DOHH2 (cell line): ENCODE measurements around the gene SIGLEC15.

Source experiments
- H3F3A ChIP-seq: fragments of 200-600 bp; sonication (generic), shearing (Covaris generic); 2 replicates; pipeline ENCODE4 v1.6.0; 2016; ENCODE audit warnings: antibody characterized with exemption, mild to moderate bottlenecking; ENCODE audit not compliant: control insufficient read depth, insufficient read depth
- H3K27ac ChIP-seq: fragments of 200-600 bp; sonication (generic); 2 replicates; pipeline ENCODE4 v1.5.1; 2014; ENCODE audit warnings: low read depth, mild to moderate bottlenecking, low read length, moderate library complexity
- H3K27me3 ChIP-seq: fragments of 200-600 bp; sonication (generic); 2 replicates; pipeline ENCODE4 v1.6.1; 2014; ENCODE audit warnings: mild to moderate bottlenecking, low read length, mixed read lengths; ENCODE audit not compliant: control insufficient read depth
- H3K36me3 ChIP-seq: fragments of 200-600 bp; sonication (generic); 2 replicates; pipeline ENCODE4 v1.6.1; 2014; ENCODE audit warnings: mild to moderate bottlenecking, low read length, moderate library complexity, mixed read lengths; ENCODE audit not compliant: control insufficient read depth
- H3K4me1 ChIP-seq: fragments of 200-600 bp; sonication (generic); 2 replicates; pipeline ENCODE4 v1.6.1; 2014; ENCODE audit warnings: mild to moderate bottlenecking, low read length, mixed read lengths; ENCODE audit not compliant: control insufficient read depth
- H3K4me2 ChIP-seq: fragments of 200-600 bp; sonication (generic); 2 replicates; pipeline ENCODE4 v1.6.0; 2014; ENCODE audit warnings: mild to moderate bottlenecking, low read length, moderate library complexity
- H3K4me3 ChIP-seq: fragments of 200-600 bp; sonication (generic); 2 replicates; pipeline ENCODE4 v1.5.1; 2014; ENCODE audit warnings: mild to moderate bottlenecking, low read length, mixed read lengths
- H3K79me2 ChIP-seq: fragments of 200-600 bp; sonication (generic); 2 replicates; pipeline ENCODE4 v1.6.1; 2014; ENCODE audit warnings: mild to moderate bottlenecking, low read length, mixed read lengths; ENCODE audit not compliant: control insufficient read depth
- H3K9me2 ChIP-seq: fragments of 200-600 bp; sonication (generic); replicated peaks from 2 replicates; pipeline ENCODE4 v1.6.1; 2014; ENCODE audit warnings: mild to moderate bottlenecking, low read length, mixed read lengths; ENCODE audit not compliant: control insufficient read depth
- H3K9me3 ChIP-seq: fragments of 200-600 bp; sonication (generic); 2 replicates; pipeline ENCODE4 v1.6.1; 2014; ENCODE audit warnings: antibody characterized with exemption, low read length, mixed read lengths; ENCODE audit not compliant: control insufficient read depth, insufficient read depth
- H4K20me1 ChIP-seq: fragments of 200-600 bp; sonication (generic); 2 replicates; pipeline ENCODE4 v1.6.0; 2014; ENCODE audit warnings: low read depth, mild to moderate bottlenecking, antibody characterized with exemption, low read length, moderate library complexity; ENCODE audit not compliant: control insufficient read depth, insufficient read depth
- EZH2phosphoT487 ChIP-seq: fragments of 200-600 bp; sonication (generic); IDR thresholded peaks from 2 replicates; pipeline ENCODE4 v1.6.1; 2017; ENCODE audit warnings: borderline replicate concordance, mild to moderate bottlenecking, antibody characterized with exemption, low read length, moderate library complexity, mixed read lengths
- TF ChIP-seq, protein P1 (sequence below): fragments of 200-600 bp; sonication (generic); IDR thresholded peaks from one replicate; pipeline ENCODE4 v1.5.1; 2014; ENCODE audit warnings: antibody characterized with exemption, mild to moderate bottlenecking, low read depth, low read length; ENCODE audit not compliant: poor library complexity, severe bottlenecking

Gene SIGLEC15

DNA sequence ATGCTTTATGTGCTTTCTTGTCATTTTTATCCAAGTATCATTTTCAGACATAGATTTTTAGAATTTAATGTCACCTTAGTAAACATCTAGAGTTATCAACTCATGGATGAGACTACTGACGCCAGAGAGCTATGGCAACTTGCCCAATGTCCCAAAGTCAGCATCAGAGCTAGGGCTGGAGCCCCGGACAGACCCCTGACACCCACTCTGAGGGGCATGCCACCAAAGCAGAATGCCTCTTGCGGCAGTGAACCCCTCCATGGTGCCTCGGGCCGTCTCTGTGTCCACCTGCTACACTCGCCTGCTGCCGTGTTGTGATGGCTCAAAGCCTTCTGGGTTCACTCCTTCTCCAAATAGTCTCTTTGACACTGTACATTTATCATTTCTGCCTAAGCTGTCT, 5.4 kb downstream of the SIGLEC15 start:
- Histone ChIP-seq H3K4me2 (no peak overlapping the region), H3K4me3 (no peak overlapping the region), H3K79me2 (no peaks in the 10 kb centered on the region), H3K4me1 (peaks cover 16% of the 10 kb centered on the region), H3K27ac (no peak overlapping the region), H3K27me3 (no peaks in the 10 kb centered on the region), H4K20me1 (no peaks in the 10 kb centered on the region), H3F3A (no peaks in the 10 kb centered on the region), H3K36me3 (no peaks in the 10 kb centered on the region), H3K9me3 (no peaks in the 10 kb centered on the region), H3K9me2 (no peaks in the 10 kb centered on the region)
- no peak for TF ChIP-seq EZH2phosphoT487
- TF ChIP-seq, protein P1, sequence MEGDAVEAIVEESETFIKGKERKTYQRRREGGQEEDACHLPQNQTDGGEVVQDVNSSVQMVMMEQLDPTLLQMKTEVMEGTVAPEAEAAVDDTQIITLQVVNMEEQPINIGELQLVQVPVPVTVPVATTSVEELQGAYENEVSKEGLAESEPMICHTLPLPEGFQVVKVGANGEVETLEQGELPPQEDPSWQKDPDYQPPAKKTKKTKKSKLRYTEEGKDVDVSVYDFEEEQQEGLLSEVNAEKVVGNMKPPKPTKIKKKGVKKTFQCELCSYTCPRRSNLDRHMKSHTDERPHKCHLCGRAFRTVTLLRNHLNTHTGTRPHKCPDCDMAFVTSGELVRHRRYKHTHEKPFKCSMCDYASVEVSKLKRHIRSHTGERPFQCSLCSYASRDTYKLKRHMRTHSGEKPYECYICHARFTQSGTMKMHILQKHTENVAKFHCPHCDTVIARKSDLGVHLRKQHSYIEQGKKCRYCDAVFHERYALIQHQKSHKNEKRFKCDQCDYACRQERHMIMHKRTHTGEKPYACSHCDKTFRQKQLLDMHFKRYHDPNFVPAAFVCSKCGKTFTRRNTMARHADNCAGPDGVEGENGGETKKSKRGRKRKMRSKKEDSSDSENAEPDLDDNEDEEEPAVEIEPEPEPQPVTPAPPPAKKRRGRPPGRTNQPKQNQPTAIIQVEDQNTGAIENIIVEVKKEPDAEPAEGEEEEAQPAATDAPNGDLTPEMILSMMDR, result no peak

- no peaks in the 10 kb centered on the region for H3F3A ChIP-seq
- no peak overlapping the region for H3K27ac ChIP-seq
- no peaks in the 10 kb centered on the region for H4K20me1 ChIP-seq
- TF ChIP-seq EZH2phosphoT487, result no peak
- TF ChIP-seq, protein P1, result no peak
- no peak overlapping the region for H3K4me2 ChIP-seq
- H3K36me3 ChIP-seq, result no peaks in the 10 kb centered on the region
- H3K9me2 ChIP-seq, result no peaks in the 10 kb centered on the region
- no peaks in the 10 kb centered on the region for H3K79me2 ChIP-seq
- H3K9me3 ChIP-seq, result no peaks in the 10 kb centered on the region
- no peaks in the 10 kb centered on the region for H3K4me1 ChIP-seq
- H3K27me3 ChIP-seq, result no peaks in the 10 kb centered on the region
- no peak overlapping the region for H3K4me3 ChIP-seq
Measured at GRCh38 chr18:45833846-45834245, 8.4 kb downstream of the SIGLEC15 start.

DNA sequence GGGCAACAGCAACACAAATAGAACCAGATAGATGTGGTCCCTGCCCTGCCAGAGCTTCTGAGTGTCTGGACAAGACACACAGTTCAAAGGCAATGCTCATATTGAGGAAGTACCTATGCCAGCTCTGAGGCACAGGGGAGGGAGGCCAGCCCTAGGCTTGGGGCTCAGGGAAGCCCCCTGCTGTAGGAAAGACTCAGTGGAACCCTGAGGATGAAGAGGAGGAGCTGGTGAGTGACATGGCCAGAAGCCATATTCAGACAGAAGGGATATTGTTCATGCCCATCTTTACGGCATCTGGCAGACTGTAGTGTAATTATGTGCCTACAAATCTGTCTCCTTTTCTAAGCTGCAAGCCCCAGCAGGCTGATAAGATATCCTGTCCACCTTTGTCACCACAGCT, 8.8 kb downstream of the SIGLEC15 start:
- Histone ChIP-seq H3K9me2 (no peaks in the 10 kb centered on the region), H3K27me3 (no peaks in the 10 kb centered on the region), H3K9me3 (no peaks in the 10 kb centered on the region), H3K79me2 (no peaks in the 10 kb centered on the region), H3K4me3 (no peak overlapping the region), H4K20me1 (no peaks in the 10 kb centered on the region), H3F3A (no peaks in the 10 kb centered on the region), H3K4me1 (no peaks in the 10 kb centered on the region), H3K36me3 (no peaks in the 10 kb centered on the region), H3K27ac (no peak overlapping the region), H3K4me2 (no peak overlapping the region)
- TF ChIP-seq, protein P1, result no peak
- no peak for TF ChIP-seq EZH2phosphoT487
